HG03103 (cell line): ENCODE data around the gene RPL26.

Experiments used
- ATAC-seq: cut with Tn5 transposase; IDR thresholded peaks from one replicate; pipeline ENCODE4 v1.9.1; 2021; ENCODE audit warnings: low read depth; ENCODE audit not compliant: unreplicated experiment

RPL26 gene

DNA sequence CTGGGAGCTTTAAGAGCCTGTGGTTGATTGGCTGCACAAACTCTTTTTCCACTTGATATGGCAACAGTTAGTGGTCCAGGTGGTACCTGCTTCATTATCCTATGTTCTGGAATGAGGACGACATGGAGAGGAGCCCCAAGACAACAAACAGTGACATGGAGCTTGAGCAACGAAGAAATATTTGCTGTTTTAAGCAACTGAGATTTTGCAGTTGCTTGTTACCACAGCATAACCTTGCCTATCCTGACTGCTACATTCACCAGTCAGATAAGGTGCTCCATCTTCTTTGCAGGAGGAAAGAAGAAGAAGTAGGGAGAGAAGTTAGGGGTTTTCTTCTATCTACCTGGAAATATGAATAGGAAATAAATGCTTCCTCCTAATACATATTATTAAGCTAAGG lies 50.9 kb downstream of the RPL26 start:
- no peak for ATAC-seq
